ENCODE measurements around the gene FMN2. TPM values are rescaled to one million over a fixed set of nuclear protein-coding genes. Genes with fewer than 3 reads are reported as not detected.
A peak's percentile ranks its signal among the peaks of the same experiment; 100 is the strongest.

Gene FMN2
- total RNA-seq, 2 donors from 2014 or later = 0.26 to 0.33 TPM

- DNase-seq (peak in 3 of 4 donors; percentile 16 to 59 (median 24)), ATAC-seq (no peak)
- intact Hi-C loops (cut with DNase I) = no loop called here
- Histone ChIP-seq H3K9me3 (no peaks in the 10 kb centered on the region), H3K27ac (no peak overlapping the region), H3K36me3 (replicated peaks in 1 of 2; ENCODE audit: insufficient read depth in 1 of 2, low read depth in 2 of 2) (no peaks in the 10 kb centered on the region), H3K4me3 (no peak overlapping the region), H3K4me1 (no peaks in the 10 kb centered on the region), H3K27me3 (no peaks in the 10 kb centered on the region)
- TF ChIP-seq CTCF (IDR thresholded peaks at IDR 0.05) (peak in 1 of 7 experiments; percentile 4), POLR2A (IDR thresholded peaks at IDR 0.05) (no peak)
- WGBS, 2 donors = 49 to 83% methylated on average over 18 to 51 of the region's 52 CpGs
Measured at GRCh38 chr1:240492832-240493440, 401.3 kb downstream of the FMN2 start.

- WGBS, 2 donors = 50 to 57% methylated on average over 4 of the region's 4 CpGs
- DNase-seq (no peak), ATAC-seq (no peak)
- intact Hi-C loops (cut with DNase I) = no loop called here
- TF ChIP-seq POLR2A (IDR thresholded peaks at IDR 0.05) (no peak), CTCF (IDR thresholded peaks at IDR 0.05) (no peak)
- Histone ChIP-seq H3K27me3 (no peaks in the 10 kb centered on the region), H3K4me1 (no peaks in the 10 kb centered on the region), H3K4me3 (no peak overlapping the region), H3K27ac (no peak overlapping the region), H3K9me3 (no peaks in the 10 kb centered on the region), H3K36me3 (replicated peaks in 1 of 2; ENCODE audit: insufficient read depth in 1 of 2, low read depth in 2 of 2) (no peaks in the 10 kb centered on the region)
Measured at GRCh38 chr1:240495601-240496000, 403.9 kb downstream of the FMN2 start.

GRCh38 chr1:240496356-240496755, 404.7 kb downstream of the FMN2 start:
- ATAC-seq = no peak
- Histone ChIP-seq H3K27ac (no peak overlapping the region), H3K9me3 (no peaks in the 10 kb centered on the region), H3K4me3 (no peak overlapping the region), H3K4me1 (no peaks in the 10 kb centered on the region), H3K36me3 (replicated peaks in 1 of 2; ENCODE audit: insufficient read depth in 1 of 2, low read depth in 2 of 2) (no peaks in the 10 kb centered on the region), H3K27me3 (no peaks in the 10 kb centered on the region)
- intact Hi-C loops (cut with DNase I) = no loop called here
- WGBS, 2 donors = 71 to 73% methylated on average over 7 of the region's 7 CpGs
- TF ChIP-seq CTCF (IDR thresholded peaks at IDR 0.05) (no peak), POLR2A (IDR thresholded peaks at IDR 0.05) (no peak)
- DNase-seq = no peak

GRCh38 chr1:240496941-240497340, 405.3 kb downstream of the FMN2 start:
- DNase-seq (no peak), ATAC-seq (no peak)
- WGBS, 2 donors = 62 to 73% methylated on average over 5 of the region's 5 CpGs
- Histone ChIP-seq H3K4me3 (no peak overlapping the region), H3K36me3 (replicated peaks in 1 of 2; ENCODE audit: insufficient read depth in 1 of 2, low read depth in 2 of 2) (no peaks in the 10 kb centered on the region), H3K4me1 (no peaks in the 10 kb centered on the region), H3K27me3 (no peaks in the 10 kb centered on the region), H3K27ac (no peak overlapping the region), H3K9me3 (no peaks in the 10 kb centered on the region)
- TF ChIP-seq POLR2A (IDR thresholded peaks at IDR 0.05) = no peak
- no peak for TF ChIP-seq CTCF (IDR thresholded peaks at IDR 0.05)
- intact Hi-C loops (cut with DNase I) = no loop called here

GRCh38 chr1:240497908-240498307, 406.2 kb downstream of the FMN2 start:
- no peak for DNase-seq
- Histone ChIP-seq H3K27me3 (no peaks in the 10 kb centered on the region), H3K9me3 (no peaks in the 10 kb centered on the region), H3K36me3 (replicated peaks in 1 of 2; ENCODE audit: insufficient read depth in 1 of 2, low read depth in 2 of 2) (no peaks in the 10 kb centered on the region), H3K4me1 (no peaks in the 10 kb centered on the region), H3K27ac (no peak overlapping the region), H3K4me3 (no peak overlapping the region)
- WGBS, 2 donors = 65 to 75% methylated on average over 4 of the region's 4 CpGs
- TF ChIP-seq POLR2A (IDR thresholded peaks at IDR 0.05) (no peak), CTCF (IDR thresholded peaks at IDR 0.05) (no peak)
- intact Hi-C loops (cut with DNase I) = no loop called here
- no peak for ATAC-seq

Data from body of pancreas (tissue), 4 donors.